ENCODE data around the gene ECHDC3.

- TF ChIP-seq, protein P1, sequence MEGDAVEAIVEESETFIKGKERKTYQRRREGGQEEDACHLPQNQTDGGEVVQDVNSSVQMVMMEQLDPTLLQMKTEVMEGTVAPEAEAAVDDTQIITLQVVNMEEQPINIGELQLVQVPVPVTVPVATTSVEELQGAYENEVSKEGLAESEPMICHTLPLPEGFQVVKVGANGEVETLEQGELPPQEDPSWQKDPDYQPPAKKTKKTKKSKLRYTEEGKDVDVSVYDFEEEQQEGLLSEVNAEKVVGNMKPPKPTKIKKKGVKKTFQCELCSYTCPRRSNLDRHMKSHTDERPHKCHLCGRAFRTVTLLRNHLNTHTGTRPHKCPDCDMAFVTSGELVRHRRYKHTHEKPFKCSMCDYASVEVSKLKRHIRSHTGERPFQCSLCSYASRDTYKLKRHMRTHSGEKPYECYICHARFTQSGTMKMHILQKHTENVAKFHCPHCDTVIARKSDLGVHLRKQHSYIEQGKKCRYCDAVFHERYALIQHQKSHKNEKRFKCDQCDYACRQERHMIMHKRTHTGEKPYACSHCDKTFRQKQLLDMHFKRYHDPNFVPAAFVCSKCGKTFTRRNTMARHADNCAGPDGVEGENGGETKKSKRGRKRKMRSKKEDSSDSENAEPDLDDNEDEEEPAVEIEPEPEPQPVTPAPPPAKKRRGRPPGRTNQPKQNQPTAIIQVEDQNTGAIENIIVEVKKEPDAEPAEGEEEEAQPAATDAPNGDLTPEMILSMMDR (IDR thresholded peaks at IDR 0.05; ENCODE audit: low read depth, low read length): no peak
- no peak for TF ChIP-seq EZH2phosphoT487 (IDR thresholded peaks at IDR 0.05; ENCODE audit: low read depth)
Measured at GRCh38 chr10:11760151-11760550, 18.0 kb downstream of the ECHDC3 start.

Measured in OCI-LY3 (cell line).